DMS79 treated with DMSO at 0.1 percent for 48 hours (cell line): ENCODE measurements around the gene TOX2.
A peak's percentile ranks its signal among the peaks of the same experiment; 100 is the strongest.

Experiments
- DNase-seq: peaks from one replicate; lab custom pipeline; 2025; lab: John Stamatoyannopoulos, UW

The TOX2 gene

GRCh38 chr20:44019638-44020335 lies 105.1 kb downstream of the TOX2 start:
- no peak for DNase-seq

- peak; percentile 20 for DNase-seq
Measured at GRCh38 chr20:44020406-44021148, 105.9 kb downstream of the TOX2 start.

GRCh38 chr20:44021186-44021585 lies 106.5 kb downstream of the TOX2 start:
- DNase-seq, result no peak

GRCh38 chr20:44021900-44022299 lies 107.2 kb downstream of the TOX2 start:
- DNase-seq, result no peak

GRCh38 chr20:44022464-44022863 lies 107.8 kb downstream of the TOX2 start:
- DNase-seq, result no peak

- DNase-seq, result no peak
Measured at GRCh38 chr20:44023515-44024371, 109.1 kb downstream of the TOX2 start.

GRCh38 chr20:44024820-44025580 lies 110.3 kb downstream of the TOX2 start:
- no peak for DNase-seq

- no peak for DNase-seq
Measured at GRCh38 chr20:44025756-44026155, 111.1 kb downstream of the TOX2 start.

GRCh38 chr20:44026647-44027342 lies 112.1 kb downstream of the TOX2 start:
- peak; percentile 3 for DNase-seq

- DNase-seq, result no peak
Measured at GRCh38 chr20:44027343-44028002, 112.8 kb downstream of the TOX2 start.

GRCh38 chr20:44028003-44028730 lies 113.5 kb downstream of the TOX2 start:
- DNase-seq, result no peak

- no peak for DNase-seq
Measured at GRCh38 chr20:44028868-44029847, 114.5 kb downstream of the TOX2 start.

- DNase-seq, result no peak
Measured at GRCh38 chr20:44029848-44030230, 115.2 kb downstream of the TOX2 start.

GRCh38 chr20:44030394-44030793 lies 115.7 kb downstream of the TOX2 start:
- DNase-seq, result no peak

GRCh38 chr20:44031001-44031574 lies 116.4 kb downstream of the TOX2 start:
- DNase-seq, result peak; percentile 28

- peak; percentile 8 for DNase-seq
Measured at GRCh38 chr20:44031781-44032582, 117.3 kb downstream of the TOX2 start.

- DNase-seq, result peak; percentile 42
Measured at GRCh38 chr20:44032583-44033331, 118.1 kb downstream of the TOX2 start.
